ENCODE results near the gene GDF9.

DNA sequence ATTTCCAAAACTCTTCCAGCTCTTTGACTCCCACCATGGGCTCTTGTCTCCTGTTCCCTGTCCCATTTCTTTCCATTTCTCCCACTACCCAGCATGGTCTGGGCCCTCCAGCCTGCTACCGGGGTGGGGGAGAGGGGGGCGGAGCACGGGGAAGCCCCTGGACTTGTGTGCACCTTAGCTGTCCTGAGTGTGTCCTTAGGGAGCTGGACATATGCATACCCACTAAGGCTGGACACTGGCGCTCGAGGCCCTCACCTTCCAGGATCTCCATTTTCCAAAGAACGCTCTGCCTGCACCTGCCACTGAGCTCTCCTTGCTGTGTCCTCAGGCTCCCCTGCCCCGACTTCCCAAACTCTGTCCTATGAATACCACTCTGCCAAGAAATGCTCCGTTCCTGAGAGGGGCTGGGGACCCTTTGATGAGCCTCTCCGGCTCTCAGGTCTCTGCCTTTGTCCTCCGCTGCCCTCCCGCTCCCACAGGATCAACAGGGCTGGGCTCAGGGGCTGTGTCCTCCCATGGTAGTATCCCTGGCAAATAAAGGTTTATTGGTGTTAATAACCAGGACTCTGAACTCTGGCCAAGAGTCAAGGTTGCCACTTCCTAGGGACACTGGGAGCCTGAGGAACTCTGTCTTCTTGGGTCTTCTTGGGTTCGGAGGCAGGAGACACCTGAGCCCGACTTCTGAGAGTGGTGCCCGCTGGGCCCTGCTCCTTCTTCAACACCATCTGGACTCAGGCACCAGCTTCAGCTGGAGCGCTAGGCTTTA is 35.0 kb downstream of the GDF9 start:
- TF ChIP-seq CTCF (IDR thresholded peaks at IDR 0.05): no peak
- TF ChIP-seq POLR2A (IDR thresholded peaks at IDR 0.05): no peak
